Urinary bladder (tissue), 4 donors: ENCODE results near the gene SMIM35. TPM values are rescaled to one million over a fixed set of nuclear protein-coding genes. Genes with fewer than 3 reads are reported as not detected.
"Not testable (repeated sequence)": the region's sequence is repeated elsewhere in the genome, so short reads cannot be mapped to it uniquely, and the experiment has no call there.

Experiments used
- DNase-seq: peaks from one replicate; pipeline ENCODE4 v3.0.0-alpha.2; 2015; ENCODE audit errors: extremely low spot score
- H3K27ac ChIP-seq: one replicate; pipeline ENCODE4 v1.5.1; 2013; ENCODE audit warnings: low read depth, mild to moderate bottlenecking, moderate library complexity
- H3K36me3 ChIP-seq: one replicate; pipeline ENCODE4 v1.6.1; 2013; ENCODE audit warnings: mild to moderate bottlenecking, moderate library complexity; ENCODE audit not compliant: insufficient read depth
- H3K4me1 ChIP-seq: one replicate; pipeline ENCODE4 v1.6.1; 2013; ENCODE audit warnings: mild to moderate bottlenecking, moderate library complexity; ENCODE audit not compliant: insufficient read depth
- H3K4me3 ChIP-seq: one replicate; pipeline ENCODE4 v1.5.1; 2013; ENCODE audit warnings: low read depth, low read length
- WGBS: extraction: QIAGEN DNeasy Blood & Tissue Kit; methylation state at CpG from one replicate; pipeline ENCODE4 v1.1.7; 2013; 5-methylcytosine and 5-hydroxymethylcytosine counted together
- polyA plus RNA-seq: library from polyadenylated mRNA; stranded (reverse); fragments of 200-250 nt; gene quantifications from one replicate; pipeline ENCODE4 v1.2.3, GENCODE V29; 2013
- total RNA-seq: library from RNA; depleted of rRNA; stranded (reverse); fragments of >200 nt; gene quantifications from one replicate; pipeline ENCODE4 v1.2.3, GENCODE V29; 2014
- donor health status: healthy with polysubstance abuse.
- donor health status: healthy.

SMIM35 gene
- total and polyA plus RNA-seq, 2 donors = 0.03 TPM; not detected in 1

GRCh38 chr11:117985953-117986887 is 100.5 kb downstream of the SMIM35 start, which contains the start of gene IL10RA:
Gene IL10RA (plus strand): TSS chr11:117986394. CDS start chr11:117986468, 74 bp downstream.
- WGBS = 4% methylated on average over 71 of the region's 71 CpGs

DNA sequence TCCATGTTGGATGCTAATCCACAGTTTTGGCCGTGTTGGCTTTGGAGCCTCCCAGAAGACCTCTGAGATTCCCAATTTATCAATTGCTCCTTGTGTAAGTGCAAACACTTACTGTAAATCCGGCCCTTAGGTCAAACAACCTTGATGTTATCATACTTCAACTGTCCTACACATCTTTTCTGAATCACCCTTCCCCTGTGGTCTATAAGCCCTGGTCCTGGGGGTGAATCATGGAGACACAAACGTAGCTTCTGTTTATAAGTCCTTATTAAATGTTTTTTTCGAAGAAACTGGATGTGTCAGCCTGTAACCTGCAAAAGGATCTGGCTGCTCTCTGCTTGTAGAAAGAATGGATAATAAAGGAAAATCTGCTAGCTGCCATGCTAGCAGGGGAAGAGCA is 102.3 kb downstream of the SMIM35 start:
- Histone ChIP-seq H3K36me3 (no peaks in the 10 kb centered on the region), H3K4me1 (no peaks in the 10 kb centered on the region), H3K4me3 (no peak overlapping the region), H3K27ac (no peak overlapping the region)
- WGBS = 65% methylated on average over 4 of the region's 4 CpGs
- no peak for DNase-seq

More at GRCh38 chr11:117985953-117986887, 100.5 kb downstream of the SMIM35 start, which contains the start of gene IL10RA:
- Histone ChIP-seq H3K4me1 (no peaks in the 10 kb centered on the region), H3K4me3 (peak within 1 kb of the TSS; percentile 43), H3K27ac (peak within 1 kb of the TSS; percentile 43), H3K36me3 (no peaks in the 10 kb centered on the region)
- DNase-seq = peak; percentile 18

- Histone ChIP-seq H3K4me3 (no peak overlapping the region), H3K36me3 (no peaks in the 10 kb centered on the region), H3K4me1 (no peaks in the 10 kb centered on the region), H3K27ac (no peak overlapping the region)
- no peak for DNase-seq
- 91% methylated on average over 3 of the region's 3 CpGs for WGBS
These were observed 103.6 kb downstream of the SMIM35 start for GRCh38 chr11:117983163-117983475.

DNA sequence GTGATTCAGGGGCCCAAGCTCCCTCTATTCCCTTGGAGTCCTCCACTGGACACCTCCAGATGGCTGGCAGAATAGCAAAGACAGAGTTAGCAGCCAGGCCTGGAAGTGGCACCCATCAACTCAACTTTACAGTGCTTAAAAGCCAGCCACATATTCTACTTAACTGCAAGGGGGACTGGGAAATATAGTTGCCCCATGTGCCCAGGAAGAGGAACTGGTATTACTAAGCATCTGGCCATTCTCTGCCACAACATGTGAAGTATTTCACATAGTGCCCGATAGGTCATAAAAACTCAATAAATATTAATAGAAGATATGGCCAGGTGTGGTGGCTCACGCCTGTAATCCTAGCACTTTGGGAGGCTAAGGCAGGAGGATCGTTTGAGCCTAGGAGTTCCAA is 106.0 kb downstream of the SMIM35 start:
- H3K4me1 ChIP-seq = no peaks in the 10 kb centered on the region
- H3K36me3 ChIP-seq = no peaks in the 10 kb centered on the region
- DNase-seq = no peak
- H3K4me3 ChIP-seq = no peak overlapping the region
- no peak overlapping the region for H3K27ac ChIP-seq
- WGBS = 85% methylated on average over 3 of the region's 3 CpGs

- H3K36me3 ChIP-seq = no peaks in the 10 kb centered on the region
- no peaks in the 10 kb centered on the region for H3K4me1 ChIP-seq
- no peak for DNase-seq
- H3K27ac ChIP-seq = no peak overlapping the region
- 28% methylated on average over 2 of the region's 2 CpGs for WGBS
- no peak overlapping the region for H3K4me3 ChIP-seq
These were observed 106.5 kb downstream of the SMIM35 start for GRCh38 chr11:117980280-117980679.

DNA sequence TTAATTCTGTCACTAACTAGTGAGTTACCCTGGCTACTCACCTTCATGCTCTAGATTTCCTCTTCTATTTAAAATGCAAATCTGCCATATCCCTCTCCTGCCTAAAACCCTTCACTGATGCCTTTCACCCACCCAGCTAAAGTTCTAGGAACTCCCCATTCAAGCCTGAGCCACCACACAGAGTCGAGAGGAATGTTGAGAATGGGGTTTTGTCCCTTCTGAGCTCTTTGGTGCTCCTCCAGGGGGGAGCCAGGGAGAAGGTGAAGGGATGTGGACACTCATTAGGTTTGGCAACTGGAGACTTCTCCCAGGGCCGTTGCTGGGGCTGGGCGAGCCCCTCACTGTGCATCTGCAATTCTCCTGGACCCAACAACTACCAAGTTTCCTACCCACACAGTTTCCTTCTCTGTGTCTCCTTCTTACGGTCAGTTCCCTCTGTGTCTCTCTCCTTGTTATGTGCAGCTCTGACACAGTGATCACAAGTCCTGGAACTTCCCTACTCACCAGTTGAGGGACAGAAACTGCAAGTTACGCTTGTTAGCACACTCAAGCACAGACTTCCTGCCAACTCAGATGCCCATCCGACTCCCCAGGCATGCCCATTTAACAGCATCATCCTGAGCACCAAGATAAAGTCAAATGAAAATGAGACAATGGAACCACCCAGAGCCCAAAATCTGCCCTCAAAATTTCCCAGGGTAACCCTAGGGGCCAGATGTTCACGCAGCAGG is 107.1 kb downstream of the SMIM35 start:
- no peak for DNase-seq
- Histone ChIP-seq H3K4me1 (no peaks in the 10 kb centered on the region), H3K36me3 (no peaks in the 10 kb centered on the region), H3K27ac (no peak overlapping the region), H3K4me3 (no peak overlapping the region)
- WGBS = 75% methylated on average over 7 of the region's 7 CpGs

- 64% methylated on average over 4 of the region's 4 CpGs for WGBS
- no peak for DNase-seq
- Histone ChIP-seq H3K4me1 (no peaks in the 10 kb centered on the region), H3K36me3 (no peaks in the 10 kb centered on the region), H3K4me3 (no peak overlapping the region), H3K27ac (no peak overlapping the region)
These were observed 107.8 kb downstream of the SMIM35 start for GRCh38 chr11:117978991-117979390.

DNA sequence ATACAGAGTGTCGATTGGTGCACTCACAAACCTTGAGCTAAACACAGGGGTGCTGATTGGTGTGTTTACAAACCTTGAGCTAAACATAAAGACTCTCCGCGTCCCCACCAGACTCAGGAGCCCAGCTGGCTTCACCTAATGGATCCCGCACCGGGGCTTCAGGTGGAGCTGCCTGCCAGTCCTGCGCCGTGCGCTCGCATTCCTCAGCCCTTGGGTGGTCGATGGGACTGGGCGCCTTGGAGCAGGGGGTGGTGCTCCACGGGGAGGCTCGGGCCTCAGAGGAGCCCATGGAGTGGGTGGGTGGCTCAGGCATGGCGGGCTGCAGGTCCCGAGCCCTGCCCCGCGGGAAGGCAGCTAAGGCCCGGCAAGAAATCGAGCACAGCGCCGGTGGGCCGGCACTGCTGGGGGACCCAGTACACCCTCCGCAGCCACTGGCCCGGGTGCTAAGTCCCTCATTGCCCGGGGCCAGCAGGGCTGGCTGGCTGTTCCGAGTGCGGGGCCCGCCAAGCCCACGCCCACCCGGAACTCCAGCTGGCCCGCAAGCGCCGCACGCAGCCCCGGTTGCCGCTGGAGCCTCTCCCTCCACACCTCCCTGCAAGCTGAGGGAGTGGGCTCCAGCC is 108.4 kb downstream of the SMIM35 start:
- H3K4me1 ChIP-seq, DNase-seq: not testable (repeated sequence)
- WGBS = 93% methylated on average over 36 of the region's 36 CpGs

DNA sequence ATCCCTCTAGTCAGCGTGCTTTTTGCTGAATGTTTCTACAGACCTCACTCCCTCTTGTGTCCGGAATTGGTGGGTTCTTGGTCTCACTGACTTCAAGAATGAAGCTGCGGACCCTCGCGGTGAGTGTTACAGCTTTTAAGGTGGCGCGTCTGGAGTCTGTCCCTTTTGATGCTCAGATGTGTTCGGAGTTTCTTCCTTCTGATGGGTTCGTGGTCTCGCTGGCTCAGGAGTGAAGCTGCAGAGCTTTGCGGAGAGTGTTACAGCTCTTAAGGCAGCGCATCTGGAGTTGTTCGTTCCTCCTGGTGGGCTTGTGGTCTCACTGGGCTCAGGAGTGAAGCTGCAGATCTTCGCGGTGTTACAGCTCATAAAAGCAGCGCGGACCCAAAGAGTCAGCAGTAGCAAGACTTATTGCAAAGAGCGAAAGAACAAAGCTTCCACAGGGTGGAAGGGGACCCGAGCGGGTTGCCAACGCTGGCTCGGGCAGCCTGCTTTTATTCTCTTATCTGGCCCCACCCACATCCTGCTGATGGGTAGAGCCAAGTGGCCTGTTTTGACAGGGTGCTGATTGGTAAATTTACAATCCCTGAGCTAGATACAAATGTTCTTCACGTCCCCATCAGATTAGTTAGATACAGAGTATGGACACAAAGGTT is 109.0 kb downstream of the SMIM35 start:
- H3K4me3 ChIP-seq, H3K36me3 ChIP-seq, H3K4me1 ChIP-seq, H3K27ac ChIP-seq, DNase-seq: not testable (repeated sequence)
- WGBS = 74% methylated on average over 23 of the region's 23 CpGs

More for the DNA sequence above, 108.4 kb downstream of the SMIM35 start:
- H3K27ac ChIP-seq, H3K4me3 ChIP-seq, H3K36me3 ChIP-seq: not testable (repeated sequence)

DNA sequence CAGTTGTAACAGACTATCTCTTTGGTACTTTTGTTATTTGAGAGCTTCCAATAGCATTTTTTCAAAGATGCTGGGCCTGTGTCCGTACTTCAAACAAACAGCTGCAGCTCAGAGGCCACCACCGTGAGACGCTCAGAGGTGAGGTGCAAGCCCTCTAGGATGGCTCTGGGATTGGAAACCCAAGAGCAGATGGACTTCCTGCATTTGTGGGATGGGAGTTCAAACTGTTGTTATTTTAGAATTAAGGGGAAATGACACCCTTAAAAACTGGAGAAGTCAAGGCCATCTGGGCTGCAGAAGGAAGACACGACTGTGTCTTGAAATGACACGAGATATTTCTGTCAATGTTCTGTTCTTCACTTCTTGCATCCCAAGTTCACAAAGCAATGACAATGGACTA is 109.7 kb downstream of the SMIM35 start:
- 86% methylated on average over 5 of the region's 5 CpGs for WGBS
- Histone ChIP-seq H3K4me3 (no peak overlapping the region), H3K4me1 (no peaks in the 10 kb centered on the region), H3K27ac (no peak overlapping the region), H3K36me3 (no peaks in the 10 kb centered on the region)
- no peak for DNase-seq

DNA sequence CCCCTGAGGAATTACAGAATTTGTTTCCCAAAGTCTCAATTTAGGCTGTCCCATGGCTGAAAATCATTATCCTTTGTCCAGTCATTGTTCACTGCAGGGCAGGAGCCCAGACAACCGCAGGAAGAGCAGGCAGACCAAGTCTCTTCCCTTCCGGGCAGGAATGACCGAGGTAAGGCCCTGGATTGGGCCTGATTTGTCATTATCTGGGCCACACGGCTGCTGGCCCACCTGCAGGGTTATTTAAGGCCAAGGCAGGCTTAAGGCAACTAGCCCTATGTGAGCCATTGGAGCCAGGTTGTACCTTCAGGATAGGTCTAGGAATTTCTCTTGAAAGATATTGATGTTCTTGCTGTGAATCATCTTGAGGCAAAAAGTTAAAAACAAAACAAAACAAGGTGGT is 110.3 kb downstream of the SMIM35 start:
- H3K27ac ChIP-seq = no peak overlapping the region

GRCh38 chr11:117973503-117973860 is 113.3 kb downstream of the SMIM35 start:
- Histone ChIP-seq H3K36me3 (no peaks in the 10 kb centered on the region), H3K4me3 (no peak overlapping the region), H3K4me1 (no peaks in the 10 kb centered on the region), H3K27ac (no peak overlapping the region)
- WGBS = 86% methylated on average over 4 of the region's 4 CpGs
- no peak for DNase-seq

More for the DNA sequence above, 110.3 kb downstream of the SMIM35 start:
- Histone ChIP-seq H3K4me3 (no peak overlapping the region), H3K36me3 (no peaks in the 10 kb centered on the region), H3K4me1 (no peaks in the 10 kb centered on the region)
- DNase-seq = no peak
- 89% methylated on average over 4 of the region's 4 CpGs for WGBS
